NCI-H1436 (cell line): ENCODE measurements around the gene CCL19.

Source experiments
- DNase-seq: peaks from one replicate; lab custom pipeline; 2025; lab: John Stamatoyannopoulos, UW

Gene CCL19

GRCh38 chr9:34694811-34695210 is 3.7 kb upstream of the CCL19 start:
- DNase-seq, result no peak

GRCh38 chr9:34693560-34693959 is 2.5 kb upstream of the CCL19 start:
- no peak for DNase-seq

- DNase-seq, result no peak
Observed at GRCh38 chr9:34691936-34692315, 850 bp upstream of the CCL19 start.

GRCh38 chr9:34689512-34689911 is 1.6 kb downstream of the CCL19 start:
- no peak for DNase-seq

GRCh38 chr9:34689116-34689470 is 2.0 kb downstream of the CCL19 start:
- no peak for DNase-seq

GRCh38 chr9:34688329-34689115 is 2.6 kb downstream of the CCL19 start:
- no peak for DNase-seq

- no peak for DNase-seq
Observed at GRCh38 chr9:34687276-34688030, 3.6 kb downstream of the CCL19 start.

- DNase-seq, result no peak
Observed at GRCh38 chr9:34686732-34687131, 4.3 kb downstream of the CCL19 start.

- DNase-seq, result no peak
Observed at GRCh38 chr9:34686231-34686630, 4.8 kb downstream of the CCL19 start.

- DNase-seq, result no peak
Observed at GRCh38 chr9:34685591-34685990, 5.5 kb downstream of the CCL19 start.

- no peak for DNase-seq
Observed at GRCh38 chr9:34684816-34685215, 6.3 kb downstream of the CCL19 start.

- DNase-seq, result no peak
Observed at GRCh38 chr9:34684145-34684544, 6.9 kb downstream of the CCL19 start.

- no peak for DNase-seq
Observed at GRCh38 chr9:34675869-34676268, 15.2 kb downstream of the CCL19 start.

- DNase-seq, result peak; percentile 45
Observed at GRCh38 chr9:34675048-34675714, 15.9 kb downstream of the CCL19 start.

- DNase-seq, result no peak
Observed at GRCh38 chr9:34674440-34674839, 16.6 kb downstream of the CCL19 start.

- no peak for DNase-seq
Observed at GRCh38 chr9:34671307-34671706, 19.8 kb downstream of the CCL19 start.

GRCh38 chr9:34669809-34670562 is 21.1 kb downstream of the CCL19 start:
- DNase-seq, result no peak

GRCh38 chr9:34665381-34666250 is 25.5 kb downstream of the CCL19 start:
- DNase-seq, result peak; percentile 97

- no peak for DNase-seq
Observed at GRCh38 chr9:34665067-34665380, 26.1 kb downstream of the CCL19 start.

GRCh38 chr9:34664281-34665066 is 26.6 kb downstream of the CCL19 start:
- peak; percentile 21 for DNase-seq

- no peak for DNase-seq
Observed at GRCh38 chr9:34663303-34663605, 27.8 kb downstream of the CCL19 start.
